ENCODE measurements around the gene NUDCD3.

NUDCD3 gene
- total RNA-seq = 80.9 to 115 (median 90.1) reads per million in 3 experiments

GRCh38 chr7:44490351-44491200 is at the start of gene NUDCD3:
Gene NUDCD3 (minus strand): TSS chr7:44490658. CDS start chr7:44490600, 58 bp downstream.
- DNase-seq = peak; percentile 81

- no peak for DNase-seq
Observed at GRCh38 chr7:44539669-44540506, 49.4 kb upstream of the NUDCD3 start.

GRCh38 chr7:44538798-44539668 is 48.6 kb upstream of the NUDCD3 start:
- DNase-seq = no peak

GRCh38 chr7:44538093-44538797 is 47.8 kb upstream of the NUDCD3 start:
- DNase-seq = no peak

GRCh38 chr7:44537442-44537841 is 47.0 kb upstream of the NUDCD3 start:
- DNase-seq = no peak

GRCh38 chr7:44536090-44536489 is 45.6 kb upstream of the NUDCD3 start:
- no peak for DNase-seq

GRCh38 chr7:44535348-44536064 is 45.0 kb upstream of the NUDCD3 start:
- DNase-seq = no peak

- DNase-seq = no peak
Observed at GRCh38 chr7:44534501-44534900, 44.0 kb upstream of the NUDCD3 start.

- DNase-seq = no peak
Observed at GRCh38 chr7:44534087-44534486, 43.6 kb upstream of the NUDCD3 start.

- DNase-seq = no peak
Observed at GRCh38 chr7:44533301-44534055, 43.0 kb upstream of the NUDCD3 start.

- DNase-seq = no peak
Observed at GRCh38 chr7:44531421-44532380, 41.2 kb upstream of the NUDCD3 start.

GRCh38 chr7:44530990-44531389 is 40.5 kb upstream of the NUDCD3 start:
- DNase-seq = no peak

- DNase-seq = no peak
Observed at GRCh38 chr7:44524811-44525388, 34.4 kb upstream of the NUDCD3 start.

- DNase-seq = no peak
Observed at GRCh38 chr7:44522315-44522714, 31.9 kb upstream of the NUDCD3 start.

- DNase-seq = no peak
Observed at GRCh38 chr7:44521347-44522095, 31.1 kb upstream of the NUDCD3 start.

GRCh38 chr7:44520574-44520973 is 30.1 kb upstream of the NUDCD3 start:
- DNase-seq = no peak

- no peak for DNase-seq
Observed at GRCh38 chr7:44519546-44519945, 29.1 kb upstream of the NUDCD3 start.

GRCh38 chr7:44518761-44519160 is 28.3 kb upstream of the NUDCD3 start:
- no peak for DNase-seq

All from central memory CD4-positive, alpha-beta T cell (primary cell).